IMR-90 (cell line): ENCODE data around the gene LLPH. TPM values are rescaled to one million over a fixed set of nuclear protein-coding genes. Genes with fewer than 3 reads are reported as not detected.

Source experiments
- ATAC-seq: fragments of 200-7000 bp; cut with Tn5 transposase; 2 replicates; pipeline ENCODE4 v1.9.1; 2020; ENCODE audit warnings: low read depth, mild to moderate bottlenecking, moderate library complexity
- BruUV-seq: library from RNA; stranded (reverse); fragments of 400-500 nt; replicated peaks from 2 replicates; lab custom pipeline; 2021; lab: Mats Ljungman, UMichigan
- CTCF ChIA-PET: fragments of 300-600 bp; formaldehyde crosslinking; extraction: SDS; loops from one replicate; lab custom pipeline; 2021; ENCODE audit warnings: antibody characterized with exemption; lab: Yijun Ruan, JAX
- POLR2A ChIA-PET: fragments of 300-600 bp; sonication (Branson Sonifier 250); formaldehyde crosslinking; loops from one replicate; lab custom pipeline; 2022; ENCODE audit warnings: antibody characterized with exemption; ENCODE audit not compliant: unreplicated experiment; lab: Charles Lee
- DNase-seq: peaks from one replicate; pipeline ENCODE4 v3.0.0; 2013
- H2AFZ ChIP-seq: replicated peaks from 2 replicates; pipeline ENCODE3; 2013; ENCODE audit warnings: low read length, mild to moderate bottlenecking; ENCODE audit not compliant: poor library complexity
- H2AK5ac ChIP-seq: 2 replicates; pipeline ENCODE4 v1.6.1; 2013; ENCODE audit warnings: low read depth, low read length, inconsistent platforms
- H2AK9ac ChIP-seq: replicated peaks from 2 replicates; pipeline ENCODE3; 2013; ENCODE audit warnings: mild to moderate bottlenecking, low read depth, low read length, moderate library complexity; ENCODE audit not compliant: poor library complexity
- H2BK120ac ChIP-seq: 2 replicates; pipeline ENCODE4 v1.6.1; 2013; ENCODE audit warnings: low read depth, low read length, inconsistent platforms
- H2BK15ac ChIP-seq: 3 replicates; pipeline ENCODE4 v1.6.1; 2013; ENCODE audit warnings: low read depth, low read length, inconsistent platforms
- H2BK20ac ChIP-seq: 2 replicates; pipeline ENCODE4 v1.6.1; 2013; ENCODE audit warnings: low read depth, mild to moderate bottlenecking, inconsistent platforms, low read length, moderate library complexity
- H2BK5ac ChIP-seq: 2 replicates; pipeline ENCODE4 v1.6.1; 2013; ENCODE audit warnings: mild to moderate bottlenecking, low read depth, low read length, inconsistent platforms; ENCODE audit not compliant: poor library complexity, severe bottlenecking
- H3K14ac ChIP-seq: replicated peaks from 2 replicates; pipeline ENCODE4 v1.6.1; 2013; ENCODE audit warnings: low read depth, low read length, inconsistent platforms
- H3K18ac ChIP-seq: 2 replicates; pipeline ENCODE4 v1.6.1; 2013; ENCODE audit warnings: low read depth, low read length, control low read depth
- H3K23ac ChIP-seq: 2 replicates; pipeline ENCODE4 v1.6.1; 2013; ENCODE audit warnings: low read depth, low read length, inconsistent platforms
- H3K27ac ChIP-seq: 2 replicates; pipeline ENCODE4 v1.5.1; 2013; ENCODE audit warnings: mild to moderate bottlenecking, control low read depth, low read length; ENCODE audit not compliant: insufficient read depth
- H3K27me3 ChIP-seq: 2 replicates; pipeline ENCODE4 v1.6.1; 2013; ENCODE audit warnings: low read length; ENCODE audit not compliant: control insufficient read depth, insufficient read depth
- H3K36me3 ChIP-seq: 2 replicates; pipeline ENCODE4 v1.6.1; 2013; ENCODE audit warnings: low read length, mixed read lengths; ENCODE audit not compliant: control insufficient read depth, insufficient read depth
- H3K4ac ChIP-seq: 2 replicates; pipeline ENCODE4 v1.6.1; 2013; ENCODE audit warnings: low read depth, low read length, inconsistent platforms
- H3K4me1 ChIP-seq: 2 replicates; pipeline ENCODE4 v1.6.1; 2013; ENCODE audit warnings: low read length, mixed read lengths; ENCODE audit not compliant: control insufficient read depth, insufficient read depth
- H3K4me2 ChIP-seq: 2 replicates; pipeline ENCODE4 v1.6.1; 2013; ENCODE audit warnings: low read depth, mild to moderate bottlenecking, control low read depth, low read length, moderate library complexity
- H3K4me3 ChIP-seq: 2 replicates; pipeline ENCODE4 v1.5.1; 2013; ENCODE audit warnings: low read depth, mild to moderate bottlenecking, control low read depth, low read length, moderate library complexity; ENCODE audit not compliant: insufficient read depth
- H3K56ac ChIP-seq: 2 replicates; pipeline ENCODE4 v1.6.1; 2013; ENCODE audit warnings: low read length, inconsistent platforms; ENCODE audit not compliant: insufficient read depth; ENCODE audit errors: extremely low read depth
- H3K79me1 ChIP-seq, 2 experiments: 2 replicates each; pipeline ENCODE4 v1.6.1; 2013; ENCODE audit warnings: low read length in 2 of 2, inconsistent platforms in 1 of 2, low read depth in 1 of 2
- H3K9ac ChIP-seq: 2 replicates; pipeline ENCODE4 v1.6.1; 2013; ENCODE audit warnings: low read depth, low read length, control low read depth
- H3K9me1 ChIP-seq: 2 replicates; pipeline ENCODE4 v1.6.1; 2013; ENCODE audit warnings: low read length, inconsistent platforms; ENCODE audit not compliant: insufficient read depth
- H3K9me3 ChIP-seq: 2 replicates; pipeline ENCODE4 v1.6.1; 2013; ENCODE audit warnings: low read length; ENCODE audit not compliant: control insufficient read depth, insufficient read depth
- H4K20me1 ChIP-seq: 2 replicates; pipeline ENCODE4 v1.6.1; 2013; ENCODE audit warnings: low read length, inconsistent platforms; ENCODE audit not compliant: insufficient read depth
- H4K5ac ChIP-seq: 2 replicates; pipeline ENCODE4 v1.6.1; 2013; ENCODE audit warnings: mild to moderate bottlenecking, low read depth, low read length, control low read depth
- H4K8ac ChIP-seq, 2 experiments: 2 replicates each; pipeline ENCODE4 v1.6.1; 2013; ENCODE audit warnings: low read depth in 2 of 2, low read length in 2 of 2, control low read depth in 1 of 2, inconsistent platforms in 1 of 2
- H4K91ac ChIP-seq: 2 replicates; pipeline ENCODE4 v1.6.1; 2013; ENCODE audit warnings: low read depth, low read length, inconsistent platforms; ENCODE audit not compliant: insufficient read depth
- BHLHE40 ChIP-seq: fragments of 150-350 bp; IDR thresholded peaks from 2 replicates; pipeline ENCODE4 v1.6.1; 2016; ENCODE audit warnings: mild to moderate bottlenecking, low read depth, low read length
- CEBPB ChIP-seq: IDR thresholded peaks from 2 replicates; pipeline ENCODE4 v1.6.1; 2012; ENCODE audit warnings: low read depth, low read length, improper control_type of control experiment
- CTCF ChIP-seq: conservative IDR thresholded peaks from 2 replicates; pipeline ENCODE4 v1.5.1; 2012; ENCODE audit warnings: mild to moderate bottlenecking, low read depth, low read length, improper control_type of control experiment
- FOS ChIP-seq: fragments of 150-350 bp; IDR thresholded peaks from 2 replicates; pipeline ENCODE4 v1.6.1; 2016; ENCODE audit warnings: low read depth, low read length
- RFX5 ChIP-seq: IDR thresholded peaks from 2 replicates; pipeline ENCODE4 v1.8.0; 2012; ENCODE audit warnings: low read depth, mild to moderate bottlenecking, low read length, moderate library complexity
- SMC3 ChIP-seq: fragments of 150-350 bp; IDR thresholded peaks from 2 replicates; pipeline ENCODE4 v1.6.1; 2016; ENCODE audit warnings: low read depth, mild to moderate bottlenecking, antibody characterized with exemption, low read length, moderate library complexity
- USF2 ChIP-seq: fragments of 150-350 bp; IDR thresholded peaks from 2 replicates; pipeline ENCODE4 v1.6.1; 2017; ENCODE audit warnings: mild to moderate bottlenecking, antibody characterized with exemption, low read length, low read depth
- WGBS, 2 experiments: methylation state at CpG; one replicate each; pipeline versions ENCODE4 v1.1.5 to v1.1.7; 2013; ENCODE audit warnings: missing lambda C conversion rate in 2 of 2; ENCODE audit not compliant: insufficient read length in 1 of 2; ENCODE audit errors: extremely low coverage in 2 of 2; 5-methylcytosine and 5-hydroxymethylcytosine counted together
- dilution Hi-C: fragments of 300-500 bp; cut with HindIII; formaldehyde crosslinking; loops from one replicate; pipeline ENCODE4 v1.14.3; 2018; ENCODE audit warnings: low sequenced_read_pairs; ENCODE audit not compliant: unreplicated experiment
- in situ Hi-C: fragments of 300-500 bp; cut with MboI; formaldehyde crosslinking; loops from 3 replicates; pipeline ENCODE4 v1.14.3; 2019; ENCODE audit warnings: low sequenced_read_pairs, inconsistent platforms, mixed read lengths
- intact Hi-C: fragments of 100-400 bp; cut with micrococcal nuclease; formaldehyde crosslinking; loops from 2 replicates; pipeline ENCODE4 v1.10.0; 2022
- polyA plus RNA-seq, 3 experiments: library from polyadenylated mRNA; depleted of rRNA; stranded (reverse); fragments of >200 nt; gene quantifications; 2 replicates each; pipeline ENCODE4 v1.2.3, GENCODE V29; 2012; ENCODE audit warnings: low replicate concordance in 1 of 3
- total RNA-seq: library from RNA; depleted of rRNA; stranded (reverse); fragments of >200 nt; gene quantifications from 2 replicates; pipeline ENCODE4 v1.2.3, GENCODE V29; 2012

LLPH gene
- total and polyA plus RNA-seq, 2 of the 4 experiments (the other 2 are of a cell fraction) = 2.7 to 17.0 TPM

GRCh38 chr12:66113471-66113870, 17.1 kb downstream of the LLPH start:
- Histone ChIP-seq H3K27me3 (no peaks in the 10 kb centered on the region), H3K18ac (no peak overlapping the region), H3K14ac (no peak overlapping the region), H3K4me3 (no peak overlapping the region), H2BK5ac (no peak overlapping the region), H3K4me1 (no peaks in the 10 kb centered on the region), H2AK5ac (no peak overlapping the region), H4K20me1 (no peaks in the 10 kb centered on the region), H3K36me3 (no peaks in the 10 kb centered on the region), H3K9me3 (no peaks in the 10 kb centered on the region), H2BK120ac (no peak overlapping the region), H3K4ac (no peak overlapping the region), H4K8ac (no peak overlapping the region), H2BK20ac (no peak overlapping the region), H3K56ac (no peak overlapping the region), H4K91ac (no peak overlapping the region), H3K9ac (no peak overlapping the region), H2BK15ac (no peak overlapping the region), H3K79me1 (no peaks in the 10 kb centered on the region), H4K5ac (no peak overlapping the region), H3K23ac (no peak overlapping the region), H3K9me1 (peaks cover 4% of the 10 kb centered on the region; the same call in 1 of the 2 replicates), H3K27ac (no peak overlapping the region), H3K4me2 (no peak overlapping the region), H2AK9ac (no peak overlapping the region), H2AFZ (no peak overlapping the region)
- ChIA-PET CTCF (interaction anchor here (0.7 kb wide), 1 partner anchor 801 kb away, joined by 3 read pairs; no protein-coding TSS in a partner anchor), POLR2A (no interaction called here)
- intact Hi-C loops = no loop called here
- no TSS peak for BruUV-seq
- DNase-seq (no peak), ATAC-seq (no peak)
- in situ Hi-C loops = no loop called here
- 100% methylated on average over 1 of the region's 1 CpG; no CpG with 5 or more reads in 1 of the 2 experiments for WGBS, 2 experiments
- TF ChIP-seq RFX5 (no peak), USF2 (no peak), FOS (no peak), SMC3 (no peak), CEBPB (no peak), BHLHE40 (no peak), CTCF (no peak)
- dilution Hi-C loops = no loop called here
